ENCODE results near the gene CPNE5.

Gene CPNE5

GRCh38 chr6:36718560-36718959, 120.7 kb downstream of the CPNE5 start:
- POLR2A ChIA-PET = no interaction called here
- DNase-seq (ENCODE audit: extremely low spot score) = no peak
- TF ChIP-seq TARDBP (IDR thresholded peaks at IDR 0.05) (no peak), SP1 (IDR thresholded peaks at IDR 0.05) (no peak), ELF4 (IDR thresholded peaks at IDR 0.05) (no peak), HDGF (IDR thresholded peaks at IDR 0.05; ENCODE audit: borderline replicate concordance) (no peak), SUZ12 (IDR thresholded peaks at IDR 0.05) (no peak), NFRKB (IDR thresholded peaks at IDR 0.05) (no peak), LEF1 (IDR thresholded peaks at IDR 0.05; ENCODE audit: borderline replicate concordance) (no peak), ARNT (IDR thresholded peaks at IDR 0.05) (no peak), BHLHE40 (IDR thresholded peaks at IDR 0.05; ENCODE audit: borderline replicate concordance) (no peak)
- CTCF ChIA-PET = interaction anchor here (0.6 kb wide), 1 partner anchor 49 kb away, joined by 3 read pairs; no protein-coding TSS in a partner anchor

GRCh38 chr6:36717871-36718540, 121.2 kb downstream of the CPNE5 start:
- TF ChIP-seq ARNT (IDR thresholded peaks at IDR 0.05) = no peak
- TF ChIP-seq SUZ12 (IDR thresholded peaks at IDR 0.05) = no peak
- no peak for TF ChIP-seq L3MBTL2 (conservative IDR thresholded peaks at IDR 0.05)
- no peak for TF ChIP-seq CTBP1 (IDR thresholded peaks at IDR 0.05; ENCODE audit: borderline replicate concordance)
- TF ChIP-seq TARDBP (IDR thresholded peaks at IDR 0.05) = no peak
- TF ChIP-seq NFRKB (IDR thresholded peaks at IDR 0.05) = no peak
- POLR2A ChIA-PET = no interaction called here
- CTCF ChIA-PET = interaction anchor here (0.6 kb wide), 1 partner anchor 49 kb away, joined by 3 read pairs; no protein-coding TSS in a partner anchor
- DNase-seq (ENCODE audit: extremely low spot score) = no peak

DNA sequence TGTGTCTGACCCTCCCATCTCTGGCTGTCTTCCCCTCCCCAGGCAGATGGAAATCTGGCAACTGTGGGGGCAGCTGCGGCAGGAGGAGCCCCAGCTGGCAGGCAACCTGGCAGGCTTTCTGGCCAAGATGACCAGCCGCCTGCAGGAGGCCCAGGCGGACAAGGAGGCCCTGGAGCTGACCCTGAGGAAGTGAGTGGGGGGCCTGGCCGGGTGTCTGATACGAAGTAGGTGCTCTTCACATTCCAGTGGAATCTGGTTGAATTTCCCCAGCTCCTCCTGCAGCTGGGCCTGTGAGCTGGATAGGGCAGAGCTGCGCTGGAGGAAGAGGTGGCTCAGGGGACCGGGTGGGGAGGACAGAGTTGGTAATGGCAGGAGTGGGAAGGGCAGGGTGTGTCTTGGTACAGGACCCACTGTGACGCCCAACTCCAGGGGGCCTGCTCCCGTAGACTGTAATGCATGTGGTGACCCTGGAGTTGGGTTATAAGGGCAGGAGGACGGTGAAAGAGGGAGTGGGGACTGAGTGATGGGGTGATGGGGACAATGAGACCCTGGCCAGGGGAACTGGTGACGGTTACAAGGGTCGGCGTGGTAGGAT, 121.9 kb downstream of the CPNE5 start:
- ChIA-PET POLR2A (no interaction called here), CTCF (no interaction called here)

GRCh38 chr6:36716476-36717093, 122.7 kb downstream of the CPNE5 start:
- POLR2A ChIA-PET = no interaction called here
- no peak for TF ChIP-seq NFRKB (IDR thresholded peaks at IDR 0.05)
- no peak for TF ChIP-seq LEF1 (IDR thresholded peaks at IDR 0.05; ENCODE audit: borderline replicate concordance)
- TF ChIP-seq BHLHE40 (IDR thresholded peaks at IDR 0.05; ENCODE audit: borderline replicate concordance) = no peak
- no peak for TF ChIP-seq HDGF (IDR thresholded peaks at IDR 0.05; ENCODE audit: borderline replicate concordance)
- TF ChIP-seq FOXM1 (IDR thresholded peaks at IDR 0.05; ENCODE audit: borderline replicate concordance) = no peak
- CTCF ChIA-PET = no interaction called here
- DNase-seq (ENCODE audit: extremely low spot score) = no peak

More for the DNA sequence above, 121.9 kb downstream of the CPNE5 start:
- TF ChIP-seq ARNT (IDR thresholded peaks at IDR 0.05) (no peak), LEF1 (IDR thresholded peaks at IDR 0.05; ENCODE audit: borderline replicate concordance) (no peak), ELF4 (IDR thresholded peaks at IDR 0.05) (no peak), BHLHE40 (IDR thresholded peaks at IDR 0.05; ENCODE audit: borderline replicate concordance) (no peak), TARDBP (IDR thresholded peaks at IDR 0.05) (no peak), FOXM1 (IDR thresholded peaks at IDR 0.05; ENCODE audit: borderline replicate concordance) (no peak), SUZ12 (IDR thresholded peaks at IDR 0.05) (no peak), ZNF384 (IDR thresholded peaks at IDR 0.05) (no peak), FOXK2 (IDR thresholded peaks at IDR 0.05) (no peak), PKNOX1 (IDR thresholded peaks at IDR 0.05) (no peak), FOXA1 (IDR thresholded peaks at IDR 0.05) (no peak), HDGF (IDR thresholded peaks at IDR 0.05; ENCODE audit: borderline replicate concordance) (no peak), NFRKB (IDR thresholded peaks at IDR 0.05) (no peak), SP1 (IDR thresholded peaks at IDR 0.05) (no peak), L3MBTL2 (conservative IDR thresholded peaks at IDR 0.05) (no peak), CTBP1 (IDR thresholded peaks at IDR 0.05; ENCODE audit: borderline replicate concordance) (no peak)
- no peak for DNase-seq (ENCODE audit: extremely low spot score)

DNA sequence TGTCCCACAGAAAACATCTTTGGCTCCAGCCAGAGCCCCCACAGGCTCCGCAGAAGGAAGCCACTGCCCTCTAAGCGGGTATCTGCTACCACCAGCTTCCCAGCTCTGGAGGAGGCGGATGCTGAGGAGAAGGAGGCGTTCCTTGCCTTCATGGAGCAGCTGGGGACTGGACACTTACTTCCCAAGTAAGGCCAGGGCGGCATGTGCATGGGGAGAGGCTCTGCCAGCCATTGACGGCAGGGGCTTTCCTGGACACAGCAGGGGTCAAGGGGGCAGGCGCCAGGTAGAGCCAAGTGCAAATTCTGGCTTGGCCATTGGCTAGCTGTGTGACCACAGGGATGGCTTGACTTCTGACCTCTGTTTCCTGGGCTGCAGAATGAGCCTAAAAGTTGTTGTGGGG, 123.8 kb downstream of the CPNE5 start:
- TF ChIP-seq FOXM1 (IDR thresholded peaks at IDR 0.05; ENCODE audit: borderline replicate concordance) (no peak), SP1 (IDR thresholded peaks at IDR 0.05) (no peak), HDGF (IDR thresholded peaks at IDR 0.05; ENCODE audit: borderline replicate concordance) (no peak), ARNT (IDR thresholded peaks at IDR 0.05) (no peak), CTBP1 (IDR thresholded peaks at IDR 0.05; ENCODE audit: borderline replicate concordance) (no peak), TARDBP (IDR thresholded peaks at IDR 0.05) (no peak), BHLHE40 (IDR thresholded peaks at IDR 0.05; ENCODE audit: borderline replicate concordance) (no peak), L3MBTL2 (conservative IDR thresholded peaks at IDR 0.05) (no peak), ELF4 (IDR thresholded peaks at IDR 0.05) (no peak), SUZ12 (IDR thresholded peaks at IDR 0.05) (no peak), PKNOX1 (IDR thresholded peaks at IDR 0.05) (no peak)
- ChIA-PET POLR2A (no interaction called here), CTCF (no interaction called here)
- DNase-seq (ENCODE audit: extremely low spot score) = no peak

DNA sequence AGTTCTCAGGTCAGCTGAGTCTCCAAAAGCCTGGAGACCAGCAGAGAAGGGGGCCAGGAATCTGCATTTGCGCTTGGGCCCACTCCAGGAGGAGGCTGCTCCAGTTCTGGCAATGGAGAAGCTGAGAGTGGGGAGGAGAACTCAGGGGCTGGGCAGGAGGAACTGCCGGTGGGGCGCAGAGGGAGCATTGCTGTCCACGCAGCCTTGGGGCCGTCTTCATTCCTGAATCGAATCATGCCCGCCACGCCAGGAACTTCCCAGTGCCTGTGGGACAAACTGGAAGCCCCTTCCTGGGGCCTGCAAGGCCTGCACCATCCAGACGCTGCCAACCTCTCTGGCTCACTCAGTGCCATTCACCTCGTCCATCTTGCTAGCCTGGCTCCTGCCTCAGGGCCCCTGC, 124.7 kb downstream of the CPNE5 start:
- DNase-seq (ENCODE audit: extremely low spot score) = no peak
- ChIA-PET POLR2A (no interaction called here), CTCF (no interaction called here)
- TF ChIP-seq HDGF (IDR thresholded peaks at IDR 0.05; ENCODE audit: borderline replicate concordance) = no peak
- TF ChIP-seq FOXK2 (IDR thresholded peaks at IDR 0.05) = no peak
- no peak for TF ChIP-seq ARNT (IDR thresholded peaks at IDR 0.05)
- TF ChIP-seq FOXA1 (IDR thresholded peaks at IDR 0.05) = no peak
- no peak for TF ChIP-seq BHLHE40 (IDR thresholded peaks at IDR 0.05; ENCODE audit: borderline replicate concordance)
- TF ChIP-seq SP1 (IDR thresholded peaks at IDR 0.05) = no peak
- no peak for TF ChIP-seq CTBP1 (IDR thresholded peaks at IDR 0.05; ENCODE audit: borderline replicate concordance)
- TF ChIP-seq NFRKB (IDR thresholded peaks at IDR 0.05) = no peak
- TF ChIP-seq ELF4 (IDR thresholded peaks at IDR 0.05) = no peak
- TF ChIP-seq FOXM1 (IDR thresholded peaks at IDR 0.05; ENCODE audit: borderline replicate concordance) = no peak
- no peak for TF ChIP-seq L3MBTL2 (conservative IDR thresholded peaks at IDR 0.05)
